ENCODE data around the gene LAT.

GRCh38 chr16:29023279-29024277 lies 38.7 kb downstream of the LAT start:
- TF ChIP-seq CTCF (IDR thresholded peaks at IDR 0.05 in 8 of 11, conservative IDR thresholded peaks at IDR 0.05 in 3 of 11): no peak
- TF ChIP-seq POLR2AphosphoS5 (IDR thresholded peaks at IDR 0.05): no peak
- no peak for TF ChIP-seq POLR2A (IDR thresholded peaks at IDR 0.05)

All from spleen (tissue), 7 donors.